K562 (cell line): Measurements from ENCODE around the gene STIL. TPM values are rescaled to one million over a fixed set of nuclear protein-coding genes. Genes with fewer than 3 reads are reported as not detected.

Source experiments
- ARID3A ChIP-seq: IDR thresholded peaks from 2 replicates; pipeline ENCODE4 v1.6.1; 2012; ENCODE audit warnings: low read depth, low read length, improper control_type of control experiment, borderline replicate concordance
- ARID4B ChIP-seq: sonication (generic); formaldehyde crosslinking; IDR thresholded peaks from 2 replicates; pipeline ENCODE4 v1.8.0; 2022; ENCODE audit warnings: mild to moderate bottlenecking, missing genetic modification reagents
- HOXB6 ChIP-seq: fragments of 250-450 bp; sonication (Bioruptor Pico); IDR thresholded peaks from 2 replicates; pipeline ENCODE4 v1.5.1; 2022; ENCODE audit warnings: mild to moderate bottlenecking, borderline replicate concordance
- IRF1 ChIP-seq: sonication (generic); formaldehyde crosslinking; IDR thresholded peaks from 2 replicates; pipeline ENCODE4 v1.8.0; 2022; ENCODE audit warnings: missing genetic modification reagents, mild to moderate bottlenecking, borderline replicate concordance
- NR2C1 ChIP-seq, 2 experiments: fragments of 450-650 bp; IDR thresholded peaks; 2 replicates each; pipeline ENCODE4 v1.6.1; 2017; ENCODE audit warnings: mild to moderate bottlenecking in 2 of 2, antibody characterized with exemption in 1 of 2, inconsistent platforms in 1 of 2, missing compliant biosample characterization in 1 of 2, missing genetic modification characterization in 1 of 2
- PCBP1 ChIP-seq: fragments of 200-400 bp; formaldehyde crosslinking; IDR thresholded peaks from 2 replicates; pipeline ENCODE4 v1.6.1; 2018; ENCODE audit warnings: mild to moderate bottlenecking, low read depth, low read length; ENCODE audit not compliant: poor library complexity, severe bottlenecking
- PML ChIP-seq: IDR thresholded peaks from 2 replicates; pipeline ENCODE4 v1.6.1; 2012; ENCODE audit warnings: low read length, inconsistent platforms
- POLR2A ChIP-seq: fragments of 450-650 bp; conservative IDR thresholded peaks from 2 replicates; pipeline ENCODE4 v1.6.1; 2016
- PPARD ChIP-seq: fragments of 250-450 bp; sonication (Bioruptor Pico); IDR thresholded peaks from 2 replicates; pipeline ENCODE4 v1.8.0; 2022; ENCODE audit warnings: inconsistent platforms, mild to moderate bottlenecking, moderate library complexity
- TAF7 ChIP-seq: fragments of 450-650 bp; IDR thresholded peaks from 2 replicates; pipeline ENCODE4 v1.6.1; 2016; ENCODE audit warnings: missing genetic modification characterization, missing compliant biosample characterization
- VEZF1 ChIP-seq: fragments of 200-800 bp; sonication (Bioruptor generic); IDR thresholded peaks from 2 replicates; pipeline ENCODE4 v1.6.1; 2017; ENCODE audit warnings: missing genetic modification characterization, missing compliant biosample characterization
- ZBTB33 ChIP-seq: sonication (generic); formaldehyde crosslinking; IDR thresholded peaks from 2 replicates; pipeline ENCODE4 v1.8.1; 2023; ENCODE audit warnings: mild to moderate bottlenecking, missing genetic modification reagents
- ZNF134 ChIP-seq: fragments of 250-450 bp; sonication (Bioruptor Pico); conservative IDR thresholded peaks from 2 replicates; pipeline ENCODE4 v1.4.0; 2020
- ZNF511 ChIP-seq: sonication (generic); formaldehyde crosslinking; IDR thresholded peaks from 2 replicates; pipeline ENCODE4 v1.8.0; 2022; ENCODE audit warnings: mild to moderate bottlenecking, missing genetic modification reagents
- ZNF561 ChIP-seq: fragments of 450-650 bp; formaldehyde crosslinking; conservative IDR thresholded peaks from 2 replicates; pipeline ENCODE4 v1.4.0; 2020; ENCODE audit warnings: mild to moderate bottlenecking, moderate library complexity
- polyA plus RNA-seq, 8 experiments: library from polyadenylated mRNA; depleted of rRNA in 4 of 8; stranded (reverse) in 5 of 8; unstranded in 3 of 8; fragments of >200 nt; fragmentation: Nextera tagmentation in 2 of 8; fragmentation: Illumina TruSeq in 1 of 8; extraction: Ambion mirVana in 2 of 8; extraction: Trizol in 1 of 8; gene quantifications; 2 replicates each; pipeline versions ENCODE4 v1.2.1 to v1.2.3, GENCODE V29; 2011 to 2014; ENCODE audit warnings: inconsistent platforms in 1 of 8, missing spikeins in 1 of 8
- total RNA-seq, 7 experiments: library from RNA; depleted of rRNA in 6 of 7; stranded (reverse); fragments of >200 nt in 6 of 7; fragmentation: Illumina TruSeq in 2 of 7; extraction: Trizol in 2 of 7; gene quantifications; 2 replicates each; pipeline versions ENCODE4 v1.2.1 to v1.2.3, GENCODE V29; 2011 to 2021; ENCODE audit warnings: low replicate concordance in 1 of 7

The STIL gene
- total and polyA plus RNA-seq, 9 of the 15 experiments (the other 6 are each of a cell fraction or from before 2014, with no cell fraction given) = 10.5 to 77.4 (median 39.6) TPM

GRCh38 chr1:47333922-47334764 is 20.2 kb upstream of the STIL start (continued):
- TF ChIP-seq ZBTB33 (peak; percentile 38; the same call in 1 of the 2 replicates), ZNF511 (CRISPR knock-in tag) (peak; percentile 84; the same call in 1 of the 2 replicates), TAF7 (tag) (peak; percentile 65), ARID4B (CRISPR knock-in tag) (peak; percentile 65; the same call in 1 of the 2 replicates), PPARD (CRISPR knock-in tag) (no peak), ARID3A (no peak), POLR2A (peak; percentile 81), VEZF1 (CRISPR knock-in tag) (peak; percentile 71; the same call in 1 of the 2 replicates), PML (peak; percentile 40; the same call in 1 of the 2 replicates), NR2C1 (IDR thresholded peaks at IDR 0.05) (no peak), NR2C1 (tag; IDR thresholded peaks at IDR 0.05) (no peak), HOXB6 (CRISPR knock-in tag) (no peak), ZNF134 (CRISPR knock-in tag) (no peak; the same call in 1 of the 2 replicates), PCBP1 (peak; percentile 82), IRF1 (CRISPR knock-in tag) (no peak), ZNF561 (CRISPR knock-in tag) (no peak)
